Activated CD4-positive, alpha-beta T cell treated with anti-CD3 and anti-CD28 coated beads for 36 hours (primary cell): ENCODE data around the gene PCDHGB7. TPM values are rescaled to one million over a fixed set of nuclear protein-coding genes. Genes with fewer than 3 reads are reported as not detected.
"Not testable (repeated sequence)": the region's sequence is repeated elsewhere in the genome, so short reads cannot be mapped to it uniquely, and the experiment has no call there.

Experiments used
- ATAC-seq: fragments of 200-7000 bp; cut with Tn5 transposase; one replicate; pipeline ENCODE4 v1.10.0; 2021; ENCODE audit warnings: mild to moderate bottlenecking, moderate library complexity
- CTCF ChIA-PET: fragments of 350-600 bp; sonication (Branson Sonifier 250); formaldehyde crosslinking; loops from one replicate; lab custom pipeline; 2021; ENCODE audit warnings: antibody characterized with exemption; lab: Charles Lee
- POLR2A ChIA-PET: fragments of 350-600 bp; sonication (Branson Sonifier 250); formaldehyde crosslinking; loops from one replicate; lab custom pipeline; 2021; ENCODE audit warnings: antibody characterized with exemption, inconsistent platforms; lab: Charles Lee
- DNase-seq: peaks from one replicate; pipeline ENCODE4 v3.0.0-alpha.2; 2020
- H3K27ac Mint-ChIP-seq: one replicate; pipeline ENCODE4 v1.8.0; 2021; ENCODE audit warnings: mixed read lengths
- H3K27me3 Mint-ChIP-seq: one replicate; pipeline ENCODE4 v1.8.0; 2021; ENCODE audit warnings: mixed read lengths
- H3K36me3 Mint-ChIP-seq: one replicate; pipeline ENCODE4 v1.8.0; 2021; ENCODE audit warnings: low read depth, mixed read lengths
- H3K4me1 Mint-ChIP-seq: one replicate; pipeline ENCODE4 v1.8.0; 2021; ENCODE audit warnings: mixed read lengths
- H3K4me3 Mint-ChIP-seq: one replicate; pipeline ENCODE4 v1.8.0; 2021; ENCODE audit warnings: mild to moderate bottlenecking, moderate library complexity, mixed read lengths
- H3K9me3 Mint-ChIP-seq: one replicate; pipeline ENCODE4 v1.8.0; 2021; ENCODE audit warnings: low read depth, mixed read lengths
- intact Hi-C, 2 experiments: fragments of 100-400 bp; cut with DNase I in 1 of 2; cut with micrococcal nuclease in 1 of 2; formaldehyde crosslinking; loops; one replicate each; pipeline versions ENCODE4 v1.14.2 to v1.15.1; 2022 to 2024; cut with DNase I, micrococcal nuclease
- total RNA-seq, 2 experiments: library from RNA; stranded (reverse); gene quantifications; one replicate each; pipeline ENCODE4 v1.2.3, GENCODE V29; 2021

The PCDHGB7 gene
- total RNA-seq = not detected

DNA sequence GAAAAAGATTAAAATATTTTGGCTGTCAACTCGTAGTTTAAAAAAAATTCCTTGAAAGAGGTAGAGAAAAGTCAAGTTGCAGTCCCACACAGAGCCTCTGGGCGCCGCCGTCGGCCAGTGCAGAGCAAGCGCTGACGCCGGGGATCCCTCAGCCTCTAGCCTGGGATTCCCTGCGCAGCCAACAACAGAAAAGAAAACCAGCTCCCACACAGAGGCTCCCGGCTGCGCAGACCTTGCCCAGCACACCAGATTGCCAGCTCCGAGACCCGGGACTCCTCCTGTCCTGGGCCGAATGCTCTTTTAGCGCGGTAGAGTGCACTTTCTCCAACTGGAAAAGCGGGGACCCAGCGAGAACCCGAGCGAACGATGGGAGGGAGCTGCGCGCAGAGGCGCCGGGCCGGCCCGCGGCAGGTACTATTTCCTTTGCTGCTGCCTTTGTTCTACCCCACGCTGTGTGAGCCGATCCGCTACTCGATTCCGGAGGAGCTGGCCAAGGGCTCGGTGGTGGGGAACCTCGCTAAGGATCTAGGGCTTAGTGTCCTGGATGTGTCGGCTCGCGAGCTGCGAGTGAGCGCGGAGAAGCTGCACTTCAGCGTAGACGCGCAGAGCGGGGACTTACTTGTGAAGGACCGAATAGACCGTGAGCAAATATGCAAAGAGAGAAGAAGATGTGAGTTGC is at the start of gene PCDHGB7:
TSS of gene PCDHGB7 (plus strand) at position 184 of the 679 bp plus-strand sequence. CDS start at position 367, 183 bp downstream.
- intact Hi-C loops = loop anchor here (1.0 kb wide), 3 partner anchors 107 to 147 kb away; no protein-coding TSS in a partner anchor
- ATAC-seq = peak; percentile 75
- Mint-ChIP-seq H3K27me3 (peaks cover 75% of the 10 kb centered on the region), H3K9me3 (peaks cover 29% of the 10 kb centered on the region), H3K4me3 (peak within 1 kb of the TSS; percentile 62), H3K36me3 (peaks cover 40% of the 10 kb centered on the region)
- CTCF ChIA-PET = interaction anchor here (0.6 to 2.8 kb wide), 16 partner anchors 9 to 1314 kb away, joined by 3 to 10 read pairs (median 5); partner anchors contain the start of genes PCDHGA12, PCDHGA9 and PCDHGB6
- H3K4me1 Mint-ChIP-seq, POLR2A ChIA-PET, H3K27ac Mint-ChIP-seq: not testable (repeated sequence)
- peak; percentile 79 for DNase-seq

DNA sequence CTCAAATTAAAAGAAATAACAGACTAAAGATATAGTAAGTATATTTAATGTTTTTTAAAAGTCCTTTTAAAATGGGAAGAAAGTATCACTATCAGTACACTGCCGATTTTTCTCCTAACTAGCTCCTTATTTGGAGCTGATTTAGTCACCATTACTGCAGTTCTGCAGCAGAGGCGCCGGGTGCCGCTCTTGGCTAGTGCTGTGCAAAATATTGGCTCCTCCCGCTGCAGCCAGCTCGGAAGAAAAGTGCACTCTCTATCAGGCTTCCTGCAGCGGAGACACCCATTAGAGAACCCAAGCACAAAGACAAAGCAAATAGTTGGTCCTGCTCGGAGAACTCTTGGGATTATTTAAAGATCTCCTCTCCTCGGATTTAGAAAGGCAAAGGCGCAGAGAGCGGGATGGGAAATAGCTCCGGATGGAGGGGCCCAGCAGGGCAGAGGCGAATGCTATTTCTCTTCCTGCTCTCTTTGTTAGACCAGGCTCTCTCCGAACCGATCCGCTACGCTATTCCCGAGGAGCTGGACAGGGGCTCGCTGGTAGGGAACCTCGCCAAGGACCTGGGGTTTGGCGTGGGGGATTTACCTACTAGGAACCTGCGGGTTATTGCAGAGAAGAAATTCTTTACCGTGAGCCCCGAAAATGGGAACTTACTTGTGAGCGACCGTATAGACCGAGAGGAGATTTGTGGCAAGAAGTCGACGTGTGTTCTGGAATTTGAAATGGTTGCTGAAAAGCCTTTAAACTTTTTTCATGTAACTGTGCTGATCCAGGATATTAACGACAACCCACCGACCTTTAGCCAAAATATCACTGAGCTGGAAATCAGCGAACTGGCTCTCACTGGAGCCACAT is 47.3 kb upstream of the PCDHGB7 start, which contains the start of gene PCDHGB3:
TSS of gene PCDHGB3 (plus strand) at position 249 of the 855 bp plus-strand sequence. CDS start at position 402, 153 bp downstream.
- ChIA-PET CTCF (interaction anchor here (0.6 to 3.0 kb wide), 19 partner anchors 9 to 235 kb away, joined by 3 to 15 read pairs (median 5); partner anchors contain the start of genes PCDHB15, PCDHB5, PCDHGA1 and PCDHGA10), POLR2A (interaction anchor here (0.6 kb wide), 1 partner anchor 50 kb away, joined by 4 read pairs; no protein-coding TSS in a partner anchor)
- peak within 1 kb of the TSS; percentile 52 for H3K4me3 Mint-ChIP-seq
- intact Hi-C loops = loop anchor here (5.0 to 10.0 kb wide), 6 partner anchors 37 to 578 kb away; partner anchors contain the start of genes PCDHA2 (in 2 of the 2), PCDHGB6 (in 2 of the 2), PCDHA12 (in 1 of the 2) and PCDHA8 (in 1 of the 2)
- peaks cover 30% of the 10 kb centered on the region for H3K9me3 Mint-ChIP-seq
- H3K36me3 Mint-ChIP-seq = peaks cover 34% of the 10 kb centered on the region
- no peak within 1 kb of the TSS for H3K27ac Mint-ChIP-seq
- ATAC-seq (peak; percentile 76), DNase-seq (peak; percentile 63)
- peaks cover 61% of the 10 kb centered on the region for H3K27me3 Mint-ChIP-seq
- peaks cover 3% of the 10 kb centered on the region for H3K4me1 Mint-ChIP-seq

DNA sequence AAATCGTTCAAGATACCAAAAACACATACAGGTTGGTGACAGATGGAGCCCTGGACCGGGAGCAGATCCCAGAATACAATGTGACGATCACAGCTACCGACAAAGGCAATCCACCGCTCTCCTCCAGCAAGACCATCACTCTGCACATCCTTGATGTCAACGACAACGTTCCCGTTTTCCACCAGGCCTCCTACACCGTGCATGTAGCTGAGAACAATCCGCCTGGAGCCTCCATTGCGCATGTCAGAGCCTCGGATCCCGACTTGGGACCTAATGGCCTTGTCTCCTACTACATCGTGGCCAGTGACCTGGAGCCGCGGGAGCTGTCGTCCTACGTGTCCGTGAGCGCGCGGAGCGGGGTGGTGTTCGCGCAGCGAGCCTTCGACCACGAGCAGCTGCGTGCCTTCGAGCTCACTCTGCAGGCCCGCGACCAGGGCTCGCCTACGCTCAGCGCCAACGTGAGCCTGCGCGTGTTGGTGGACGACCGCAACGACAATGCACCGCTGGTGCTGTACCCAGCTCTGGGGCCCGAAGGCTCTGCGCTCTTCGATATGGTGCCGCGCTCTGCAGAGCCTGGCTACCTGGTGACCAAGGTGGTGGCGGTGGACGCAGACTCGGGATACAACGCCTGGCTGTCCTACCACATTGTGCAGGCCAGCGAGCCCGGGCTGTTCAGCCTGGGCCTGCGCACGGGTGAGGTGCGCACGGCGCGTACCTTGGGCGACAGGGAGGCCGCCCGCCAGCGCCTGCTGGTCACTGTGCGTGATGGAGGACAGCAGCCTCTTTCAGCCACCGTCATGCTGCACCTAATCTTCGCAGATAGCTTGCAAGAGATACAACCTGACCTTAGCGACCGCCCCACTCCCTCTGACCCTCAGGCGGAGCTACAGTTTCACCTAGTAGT is 45.7 kb upstream of the PCDHGB7 start:
- Mint-ChIP-seq H3K9me3 (peaks cover 32% of the 10 kb centered on the region), H3K36me3 (peaks cover 25% of the 10 kb centered on the region), H3K27me3 (peaks cover 58% of the 10 kb centered on the region), H3K27ac (no peak overlapping the region), H3K4me3 (no peak overlapping the region), H3K4me1 (peaks cover 3% of the 10 kb centered on the region)
- intact Hi-C loops = loop anchor here (5.0 kb wide), 2 partner anchors 35 to 580 kb away; partner anchors contain the start of genes PCDHGB6 (in 2 of the 2) and PCDHA2 (in 1 of the 2)
- no peak for DNase-seq
- POLR2A ChIA-PET = no interaction called here
- ATAC-seq = no peak
- CTCF ChIA-PET = interaction anchor here (1.0 to 3.0 kb wide), 4 partner anchors 41 to 149 kb away, joined by 3 to 15 read pairs (median 7); partner anchors contain the start of genes PCDHB14, PCDHB15, PCDHGA10 and PCDHGA11

GRCh38 chr5:141373673-141374317 is 43.7 kb upstream of the PCDHGB7 start, which contains the start of gene PCDHGA6:
Gene PCDHGA6 (plus strand): TSS chr5:141373891. CDS start chr5:141374084, 193 bp downstream.
- DNase-seq = no peak
- peaks cover 3% of the 10 kb centered on the region for H3K4me1 Mint-ChIP-seq
- H3K27ac Mint-ChIP-seq = no peak within 1 kb of the TSS
- ChIA-PET CTCF (interaction anchor here (0.9 to 2.0 kb wide), 4 partner anchors 10 to 183 kb away, joined by 3 to 10 read pairs (median 5); partner anchors contain the start of genes PCDHGA10 and PCDHGA5), POLR2A (interaction anchor here (0.6 kb wide), 1 partner anchor 47 kb away, joined by 4 read pairs; the partner anchor contains the start of gene PCDHGA11)
- H3K36me3 Mint-ChIP-seq = peaks cover 26% of the 10 kb centered on the region
- no peak within 1 kb of the TSS for H3K4me3 Mint-ChIP-seq
- H3K9me3 Mint-ChIP-seq = peaks cover 39% of the 10 kb centered on the region
- no peak for ATAC-seq
- intact Hi-C loops = loop anchor here (5.0 kb wide), 2 partner anchors 34 to 581 kb away; partner anchors contain the start of genes PCDHGB6 (in 2 of the 2) and PCDHA2 (in 1 of the 2)
- peaks cover 56% of the 10 kb centered on the region for H3K27me3 Mint-ChIP-seq

- peaks cover 40% of the 10 kb centered on the region for H3K9me3 Mint-ChIP-seq
- ChIA-PET CTCF (interaction anchor here (0.9 to 2.0 kb wide), 4 partner anchors 10 to 183 kb away, joined by 3 to 10 read pairs (median 5); partner anchors contain the start of genes PCDHGA10 and PCDHGA5), POLR2A (interaction anchor here (0.6 kb wide), 1 partner anchor 46 kb away, joined by 4 read pairs; the partner anchor contains the start of gene PCDHGA11)
- H3K4me3 Mint-ChIP-seq = no peak overlapping the region
- H3K36me3 Mint-ChIP-seq = peaks cover 26% of the 10 kb centered on the region
- peaks cover 3% of the 10 kb centered on the region for H3K4me1 Mint-ChIP-seq
- intact Hi-C loops = loop anchor here (5.0 kb wide), 2 partner anchors 33 to 582 kb away; partner anchors contain the start of genes PCDHGB6 (in 2 of the 2) and PCDHA2 (in 1 of the 2)
- ATAC-seq (no peak), DNase-seq (no peak)
- no peak overlapping the region for H3K27ac Mint-ChIP-seq
- peaks cover 55% of the 10 kb centered on the region for H3K27me3 Mint-ChIP-seq
Measured at GRCh38 chr5:141374627-141375026, 42.9 kb upstream of the PCDHGB7 start.

- CTCF ChIA-PET = interaction anchor here (1.0 to 2.0 kb wide), 3 partner anchors 11 to 38 kb away, joined by 3 to 10 read pairs (median 4); partner anchors contain the start of genes PCDHGA10 and PCDHGA5
- Mint-ChIP-seq H3K27me3 (peaks cover 52% of the 10 kb centered on the region), H3K36me3 (peaks cover 22% of the 10 kb centered on the region), H3K9me3 (peaks cover 40% of the 10 kb centered on the region)
- ATAC-seq, H3K4me1 Mint-ChIP-seq, DNase-seq, H3K27ac Mint-ChIP-seq, H3K4me3 Mint-ChIP-seq, POLR2A ChIA-PET, intact Hi-C loops: not testable (repeated sequence)
Measured at GRCh38 chr5:141375444-141376155, 41.9 kb upstream of the PCDHGB7 start.

DNA sequence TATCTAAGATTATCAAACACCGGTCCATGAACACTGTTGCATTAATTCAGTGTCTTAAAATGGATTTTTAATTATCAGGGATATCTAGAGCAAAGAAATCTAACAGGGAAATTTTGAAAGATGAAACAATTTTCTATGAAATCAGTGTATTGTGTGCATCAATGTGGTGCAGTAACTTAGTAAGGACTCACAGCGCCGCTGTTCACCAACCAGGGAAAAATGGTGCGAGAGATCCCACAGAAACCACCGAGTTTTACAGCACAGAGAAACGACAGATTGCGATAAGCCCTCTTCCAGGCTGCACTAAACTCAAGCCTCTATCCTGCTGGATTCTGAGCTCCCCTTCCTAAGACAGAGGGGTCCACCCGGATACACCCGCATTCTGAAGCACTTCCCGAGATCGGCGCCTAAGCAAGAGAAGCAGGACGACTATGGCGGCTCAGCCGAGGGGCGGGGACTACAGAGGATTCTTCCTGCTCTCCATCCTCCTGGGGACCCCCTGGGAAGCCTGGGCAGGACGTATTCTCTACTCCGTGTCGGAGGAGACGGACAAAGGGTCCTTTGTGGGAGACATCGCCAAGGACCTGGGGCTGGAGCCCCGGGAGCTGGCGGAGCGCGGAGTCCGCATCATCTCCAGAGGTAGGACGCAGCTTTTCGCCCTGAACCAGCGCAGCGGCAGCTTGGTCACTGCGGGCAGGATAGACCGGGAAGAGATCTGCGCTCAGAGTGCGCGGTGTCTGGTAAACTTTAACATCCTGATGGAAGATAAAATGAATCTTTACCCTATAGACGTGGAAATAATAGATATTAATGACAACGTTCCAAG is 34.8 kb upstream of the PCDHGB7 start, which contains the start of gene PCDHGA7:
TSS of gene PCDHGA7 (plus strand) at position 274 of the 826 bp plus-strand sequence. CDS start at position 432, 158 bp downstream.
- H3K27me3 Mint-ChIP-seq = peaks cover 64% of the 10 kb centered on the region
- ChIA-PET CTCF (interaction anchor here (0.7 kb wide), 1 partner anchor 187 kb away, joined by 3 read pairs; no protein-coding TSS in a partner anchor), POLR2A (no interaction called here)
- ATAC-seq (no peak), DNase-seq (no peak)
- H3K4me1 Mint-ChIP-seq = no peaks in the 10 kb centered on the region
- H3K4me3 Mint-ChIP-seq = peak within 1 kb of the TSS; percentile 47
- no peak within 1 kb of the TSS for H3K27ac Mint-ChIP-seq
- H3K9me3 Mint-ChIP-seq = peaks cover 27% of the 10 kb centered on the region
- H3K36me3 Mint-ChIP-seq = peaks cover 10% of the 10 kb centered on the region
- intact Hi-C loops = no loop called here

- POLR2A ChIA-PET = no interaction called here
- Mint-ChIP-seq H3K4me3 (no peak overlapping the region), H3K27ac (no peak overlapping the region), H3K27me3 (peaks cover 66% of the 10 kb centered on the region), H3K36me3 (peaks cover 12% of the 10 kb centered on the region), H3K9me3 (peaks cover 29% of the 10 kb centered on the region), H3K4me1 (no peaks in the 10 kb centered on the region)
- intact Hi-C loops = no loop called here
- ATAC-seq (no peak), DNase-seq (no peak)
- CTCF ChIA-PET = interaction anchor here (0.6 to 0.7 kb wide), 2 partner anchors 188 to 223 kb away, joined by 3 read pairs; no protein-coding TSS in a partner anchor
Measured at GRCh38 chr5:141383345-141383744, 34.1 kb upstream of the PCDHGB7 start.
